Kidney (tissue), 14 donors: ENCODE measurements around the gene HPCAL1. TPM values are rescaled to one million over a fixed set of nuclear protein-coding genes. Genes with fewer than 3 reads are reported as not detected.

Experiments used
- DNase-seq, 5 donors: peaks; one replicate each; pipeline ENCODE4 v3.0.0-alpha.2; 2013 to 2020
- FAIRE-seq: peaks from 2 replicates; lab custom pipeline; 2012; peaks lifted over from hg19 to GRCh38; lab: Jason Lieb, UNC
- H3K27ac ChIP-seq, 2 donors: one replicate each; pipeline ENCODE4 v1.7.0; 2013; ENCODE audit warnings: low read depth in 2 of 2, low read length in 2 of 2, inconsistent platforms in 1 of 2
- H3K27me3 ChIP-seq: one replicate; pipeline ENCODE4 v1.7.1; 2013; ENCODE audit warnings: low read length, inconsistent platforms; ENCODE audit not compliant: control insufficient read depth, insufficient read depth
- H3K36me3 ChIP-seq, 3 donors: one replicate each; pipeline versions ENCODE4 v1.7.0 to v1.7.1; 2013; ENCODE audit warnings: low read length in 3 of 3, control low read depth in 1 of 3, inconsistent platforms in 1 of 3; ENCODE audit not compliant: insufficient read depth in 3 of 3, control insufficient read depth in 2 of 3
- H3K4me1 ChIP-seq, 3 donors: one replicate each; pipeline versions ENCODE4 v1.7.0 to v1.7.1; 2013; ENCODE audit warnings: low read length in 3 of 3, inconsistent platforms in 1 of 3, low read depth in 1 of 3; ENCODE audit not compliant: control insufficient read depth in 2 of 3, insufficient read depth in 2 of 3
- H3K4me3 ChIP-seq, 3 donors: one replicate each; pipeline versions ENCODE4 v1.7.0 to v1.8.1; 2013; ENCODE audit warnings: low read length in 3 of 3, control low read depth in 1 of 3, inconsistent platforms in 1 of 3
- H3K9ac ChIP-seq, 3 donors: one replicate each; pipeline versions ENCODE4 v1.7.0 to v1.7.1; 2013; ENCODE audit warnings: low read length in 3 of 3, control low read depth in 1 of 3, inconsistent platforms in 1 of 3
- H3K9me3 ChIP-seq, 3 donors: one replicate each; pipeline versions ENCODE4 v1.7.0 to v1.7.1; 2013; ENCODE audit warnings: low read length in 3 of 3, control low read depth in 1 of 3, inconsistent platforms in 1 of 3; ENCODE audit not compliant: control insufficient read depth in 2 of 3, insufficient read depth in 1 of 3
- intact Hi-C: fragments of 100-400 bp; cut with DNase I; formaldehyde crosslinking; loops from one replicate; pipeline ENCODE4 v1.11.1; 2022
- polyA plus RNA-seq: library from polyadenylated mRNA; stranded (reverse); fragments of 350-450 nt; fragmentation: Illumina TruSeq; extraction: RNeasy Lipid Tissue Mini Kit (QIAGEN cat#74804); gene quantifications from one replicate; pipeline ENCODE4 v1.2.3, GENCODE V29; 2014; ENCODE audit warnings: low read depth, low replicate concordance; ENCODE audit not compliant: insufficient read depth
- total RNA-seq: library from RNA; stranded (reverse); fragmentation: NEBNext Ultra II Directional; extraction: Animal tissue kit (Norgen Biotek cat#: 25700); gene quantifications from one replicate; pipeline ENCODE4 v1.2.1, GENCODE V29; 2021
- TF ChIP-seq, protein P1 (sequence below): IDR thresholded peaks from 3 replicates; pipeline ENCODE4 v1.5.1; 2012; ENCODE audit warnings: mild to moderate bottlenecking, moderate library complexity, borderline replicate concordance; ENCODE audit not compliant: insufficient read depth; ENCODE audit errors: extremely low read depth
- donor health status: control.
- donor health status: control.
- donor health status: control.
- donor health status: control.
- donor health status: control.
- donor health status: DM: yes; HTN: yes; CAD: no.
- donor health status: Normal renal cell carcinoma (clear cell type).

The HPCAL1 gene
- total and polyA plus RNA-seq, 2 donors from 2014 or later, result 47.3 to 121 TPM

DNA sequence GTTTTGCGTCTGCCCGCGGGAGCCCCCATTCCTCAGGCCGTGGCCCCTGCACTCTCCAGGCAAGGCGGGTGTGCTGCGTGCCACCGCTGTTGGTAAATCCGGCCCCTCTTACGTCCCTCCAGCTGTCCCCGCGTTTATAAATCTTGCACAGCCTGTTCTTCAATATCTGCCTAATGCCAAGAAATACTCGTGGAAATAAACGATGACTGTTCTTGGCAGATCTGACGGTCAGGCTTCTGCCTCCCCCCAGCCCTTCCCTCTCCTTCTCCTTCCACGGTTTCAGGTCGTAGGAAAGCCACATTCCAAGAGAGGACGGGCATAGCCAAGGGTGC is 124.9 kb downstream of the HPCAL1 start:
- no peak for DNase-seq
- Histone ChIP-seq H3K4me1 (peaks cover 0 to 8% (median 4%) of the 10 kb centered on the region in 3 donors), H3K9me3 (no peaks in the 10 kb centered on the region), H3K4me3 (no peak overlapping the region), H3K27me3 (no peaks in the 10 kb centered on the region), H3K36me3 (peaks cover 0 to 17% (median 12%) of the 10 kb centered on the region in 3 donors), H3K27ac (no peak overlapping the region), H3K9ac (no peak overlapping the region)
- TF ChIP-seq, protein P1, sequence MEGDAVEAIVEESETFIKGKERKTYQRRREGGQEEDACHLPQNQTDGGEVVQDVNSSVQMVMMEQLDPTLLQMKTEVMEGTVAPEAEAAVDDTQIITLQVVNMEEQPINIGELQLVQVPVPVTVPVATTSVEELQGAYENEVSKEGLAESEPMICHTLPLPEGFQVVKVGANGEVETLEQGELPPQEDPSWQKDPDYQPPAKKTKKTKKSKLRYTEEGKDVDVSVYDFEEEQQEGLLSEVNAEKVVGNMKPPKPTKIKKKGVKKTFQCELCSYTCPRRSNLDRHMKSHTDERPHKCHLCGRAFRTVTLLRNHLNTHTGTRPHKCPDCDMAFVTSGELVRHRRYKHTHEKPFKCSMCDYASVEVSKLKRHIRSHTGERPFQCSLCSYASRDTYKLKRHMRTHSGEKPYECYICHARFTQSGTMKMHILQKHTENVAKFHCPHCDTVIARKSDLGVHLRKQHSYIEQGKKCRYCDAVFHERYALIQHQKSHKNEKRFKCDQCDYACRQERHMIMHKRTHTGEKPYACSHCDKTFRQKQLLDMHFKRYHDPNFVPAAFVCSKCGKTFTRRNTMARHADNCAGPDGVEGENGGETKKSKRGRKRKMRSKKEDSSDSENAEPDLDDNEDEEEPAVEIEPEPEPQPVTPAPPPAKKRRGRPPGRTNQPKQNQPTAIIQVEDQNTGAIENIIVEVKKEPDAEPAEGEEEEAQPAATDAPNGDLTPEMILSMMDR, result no peak
- no peak for FAIRE-seq
- intact Hi-C loops, result no loop called here

DNA sequence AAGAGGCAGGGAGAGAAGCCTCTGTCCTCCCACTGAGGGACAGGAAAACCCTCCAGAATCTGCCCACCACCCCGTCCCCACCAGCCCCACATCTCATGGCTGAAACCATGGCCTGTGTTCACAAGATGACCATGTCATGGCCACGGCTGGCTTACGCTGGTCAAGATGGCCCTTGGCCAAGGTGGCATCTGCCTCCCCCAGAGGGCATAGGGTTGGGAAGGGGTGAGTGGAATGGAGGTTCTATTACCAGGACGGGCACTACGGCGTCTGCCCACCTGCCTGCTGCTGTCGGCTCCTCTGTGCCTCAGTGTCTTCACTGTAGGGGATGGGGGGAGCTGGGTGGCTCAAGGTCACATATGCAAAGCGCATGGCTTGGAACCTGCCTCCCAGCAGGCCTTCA is 125.7 kb downstream of the HPCAL1 start:
- Histone ChIP-seq H3K36me3 (peaks cover 0 to 14% (median 8%) of the 10 kb centered on the region in 3 donors), H3K4me3 (no peak overlapping the region), H3K27ac (no peak overlapping the region), H3K9me3 (no peaks in the 10 kb centered on the region), H3K27me3 (no peaks in the 10 kb centered on the region), H3K4me1 (peaks cover 0 to 8% (median 4%) of the 10 kb centered on the region in 3 donors), H3K9ac (no peak overlapping the region)
- DNase-seq (no peak), FAIRE-seq (no peak)
- intact Hi-C loops, result no loop called here
- TF ChIP-seq, protein P1, result no peak

DNA sequence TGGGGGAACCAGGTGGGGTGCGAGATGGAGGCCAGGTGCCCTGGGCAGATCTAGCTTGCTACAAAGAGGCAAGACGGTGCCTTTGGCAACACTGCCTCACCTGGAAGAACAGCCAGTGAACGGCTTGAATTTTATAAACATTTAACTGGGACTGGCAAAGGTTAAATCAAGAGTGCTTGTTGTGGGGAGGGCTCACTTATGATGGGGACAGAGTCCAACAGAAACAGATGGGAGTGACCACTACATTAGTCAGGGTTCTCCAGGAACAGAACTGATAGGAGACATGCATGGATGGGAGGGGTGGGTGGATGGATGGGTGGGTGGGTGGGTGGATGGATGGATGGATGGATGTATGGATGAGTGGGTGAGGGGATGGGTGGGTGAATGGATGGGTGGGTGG is 126.2 kb downstream of the HPCAL1 start:
- H3K27me3 ChIP-seq, result no peaks in the 10 kb centered on the region
- FAIRE-seq, result no peak
- H3K4me3 ChIP-seq, result no peak overlapping the region
- intact Hi-C loops, result no loop called here
- DNase-seq, result no peak
- H3K9me3 ChIP-seq, result no peaks in the 10 kb centered on the region
- peaks cover 0 to 8% (median 4%) of the 10 kb centered on the region in 3 donors for H3K4me1 ChIP-seq
- TF ChIP-seq, protein P1, result peak; percentile 11
- H3K36me3 ChIP-seq, result peaks cover 0 to 11% (median 7%) of the 10 kb centered on the region in 3 donors
- H3K9ac ChIP-seq, result no peak overlapping the region
- no peak overlapping the region for H3K27ac ChIP-seq

DNA sequence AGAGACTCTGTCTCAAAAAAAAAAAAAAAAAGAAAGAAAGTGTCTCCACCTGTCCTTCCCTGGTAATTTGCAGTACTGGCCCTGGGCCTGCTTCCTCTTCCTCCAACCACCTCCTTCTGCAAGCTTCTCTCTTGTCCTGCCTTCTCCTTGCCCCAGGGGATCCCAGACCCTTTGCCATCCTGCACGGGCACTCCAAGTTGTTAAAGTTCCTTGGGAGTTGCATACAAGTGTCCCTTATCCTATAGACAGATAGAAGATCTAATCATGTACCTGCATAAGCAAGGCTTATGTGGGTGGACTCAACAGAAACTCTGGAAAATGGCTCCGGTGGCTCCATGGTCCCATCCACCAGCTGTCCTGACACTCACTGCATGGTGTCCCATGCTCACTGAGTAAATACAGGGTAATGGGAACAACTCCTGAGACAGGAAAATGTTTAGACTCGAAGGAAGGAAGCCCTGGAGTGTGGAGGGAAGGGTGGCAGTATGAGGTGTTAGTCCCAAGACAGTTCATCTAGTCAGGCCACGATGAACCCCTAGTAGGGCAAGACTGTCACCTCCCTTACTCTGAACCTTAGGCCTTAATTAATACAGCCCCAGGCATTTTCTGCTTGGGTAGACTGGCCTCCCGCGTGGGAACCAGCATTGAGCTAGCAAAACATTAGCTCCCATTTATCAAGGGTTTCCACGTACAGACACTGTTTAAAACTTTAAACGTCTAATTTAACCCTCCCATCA is 128.3 kb downstream of the HPCAL1 start:
- TF ChIP-seq, protein P1, result no peak
- Histone ChIP-seq H3K27ac (no peak overlapping the region), H3K4me3 (no peak overlapping the region), H3K27me3 (no peaks in the 10 kb centered on the region), H3K4me1 (peaks cover 0 to 8% (median 4%) of the 10 kb centered on the region in 3 donors), H3K9me3 (no peaks in the 10 kb centered on the region), H3K9ac (no peak overlapping the region), H3K36me3 (peaks cover 0 to 7% (median 5%) of the 10 kb centered on the region in 3 donors)
- no peak for FAIRE-seq
- DNase-seq, result no peak
- intact Hi-C loops, result loop anchor here (5.0 to 10.0 kb wide), 2 partner anchors 304 to 356 kb away; no protein-coding TSS in a partner anchor
